B cell (primary cell): ENCODE results near the gene NDUFAF4. TPM values are rescaled to one million over a fixed set of nuclear protein-coding genes. Genes with fewer than 3 reads are reported as not detected.

Experiments
- ATAC-seq: fragments of 200-7000 bp; cut with Tn5 transposase; one replicate; pipeline ENCODE4 v1.10.0; 2021; ENCODE audit warnings: low read depth, mild to moderate bottlenecking, moderate number of reproducible peaks, moderate library complexity
- CTCF ChIA-PET: fragments of 350-600 bp; sonication (Branson Sonifier 250); formaldehyde crosslinking; loops from one replicate; lab custom pipeline; 2021; ENCODE audit warnings: antibody characterized with exemption, inconsistent platforms; lab: Charles Lee
- POLR2A ChIA-PET: fragments of 350-600 bp; sonication (Branson Sonifier 250); formaldehyde crosslinking; loops from one replicate; lab custom pipeline; 2021; ENCODE audit warnings: antibody characterized with exemption; lab: Charles Lee
- DNase-seq: peaks from one replicate; pipeline ENCODE4 v3.0.0; 2013
- H2AFZ ChIP-seq: 2 replicates; pipeline ENCODE4 v1.6.1; 2012; ENCODE audit warnings: mild to moderate bottlenecking, low read depth, low read length; ENCODE audit not compliant: insufficient read depth, poor library complexity, severe bottlenecking
- H3K27ac ChIP-seq, 2 donors: 1 replicate in 1 of 2; 2 replicates in 1 of 2; pipeline ENCODE4 v1.5.1; 2012 to 2013; ENCODE audit warnings: low read length in 2 of 2, mild to moderate bottlenecking in 2 of 2, moderate library complexity in 1 of 2
- H3K27me3 ChIP-seq, 4 experiments: fragments of 200-600 bp in 1 of 4; sonication (generic) in 1 of 4; replicated peaks in 1 of 4; 1 replicate in 2 of 4; 2 replicates in 2 of 4; pipeline versions ENCODE4 v1.6.1 to v1.7.0; 2013 to 2016; ENCODE audit warnings: low read length in 3 of 4, mild to moderate bottlenecking in 2 of 4, mixed read lengths in 1 of 4, moderate library complexity in 1 of 4; ENCODE audit not compliant: insufficient read depth in 4 of 4, control insufficient read depth in 3 of 4; ENCODE audit errors: control extremely low read depth in 1 of 4
- H3K36me3 ChIP-seq, 2 experiments: replicated peaks in 1 of 2; 1 replicate in 1 of 2; 2 replicates in 1 of 2; pipeline versions ENCODE4 v1.6.1 to v1.7.1; 2013; ENCODE audit warnings: low read length in 1 of 2; ENCODE audit not compliant: insufficient read depth in 2 of 2, control insufficient read depth in 1 of 2; ENCODE audit errors: control extremely low read depth in 1 of 2, extremely low read depth in 1 of 2
- H3K4me1 ChIP-seq, 2 donors: fragments of 200-600 bp in 1 of 2; sonication (generic) in 1 of 2; 1 replicate in 1 of 2; 2 replicates in 1 of 2; pipeline versions ENCODE4 v1.5.1 to v1.6.1; 2013 to 2017; ENCODE audit warnings: low read length in 2 of 2; ENCODE audit not compliant: control insufficient read depth in 2 of 2, insufficient read depth in 2 of 2
- H3K4me2 ChIP-seq: replicated peaks from 2 replicates; pipeline ENCODE3; 2012; ENCODE audit warnings: mild to moderate bottlenecking, low read depth, low read length; ENCODE audit not compliant: poor library complexity, severe bottlenecking
- H3K4me3 ChIP-seq, 5 experiments: fragments of 200-600 bp in 1 of 5; sonication (generic) in 1 of 5; 1 replicate in 3 of 5; 2 replicates in 2 of 5; pipeline versions ENCODE4 v1.5.1 to v1.7.0; 2011 to 2016; ENCODE audit warnings: low read length in 4 of 5, mild to moderate bottlenecking in 4 of 5, low read depth in 2 of 5, control low read depth in 1 of 5, moderate library complexity in 1 of 5; ENCODE audit not compliant: insufficient read depth in 1 of 5; ENCODE audit errors: control extremely low read depth in 1 of 5, extremely low read depth in 1 of 5
- H3K79me2 ChIP-seq: fragments of 200-600 bp; sonication (generic); one replicate; pipeline ENCODE4 v1.6.0; 2016; ENCODE audit warnings: low read length; ENCODE audit not compliant: control insufficient read depth, insufficient read depth
- H3K9ac ChIP-seq: fragments of 200-600 bp; sonication (generic); 2 replicates; pipeline ENCODE4 v1.6.1; 2017; ENCODE audit warnings: mild to moderate bottlenecking, low read length, moderate library complexity
- H3K9me3 ChIP-seq, 3 donors: one replicate each; pipeline versions ENCODE4 v1.6.1 to v1.7.1; 2013; ENCODE audit warnings: low read length in 2 of 3; ENCODE audit not compliant: control insufficient read depth in 2 of 3, insufficient read depth in 1 of 3; ENCODE audit errors: control extremely low read depth in 1 of 3
- H4K20me1 ChIP-seq: 2 replicates; pipeline ENCODE4 v1.6.0; 2012; ENCODE audit warnings: mild to moderate bottlenecking, low read length; ENCODE audit not compliant: insufficient read depth, control insufficient read depth, poor library complexity, severe bottlenecking
- H3K27ac Mint-ChIP-seq: one replicate; pipeline ENCODE4 v1.8.0; 2021; ENCODE audit warnings: mixed read lengths
- H3K27me3 Mint-ChIP-seq: one replicate; pipeline ENCODE4 v1.8.0; 2021; ENCODE audit warnings: mixed read lengths
- H3K4me1 Mint-ChIP-seq: one replicate; pipeline ENCODE4 v1.8.0; 2021; ENCODE audit warnings: mixed read lengths
- H3K4me3 Mint-ChIP-seq: one replicate; pipeline ENCODE4 v1.8.0; 2021; ENCODE audit warnings: mixed read lengths
- H3K9me3 Mint-ChIP-seq: one replicate; pipeline ENCODE4 v1.8.0; 2022; ENCODE audit warnings: mixed read lengths; ENCODE audit not compliant: insufficient read depth
- EZH2 ChIP-seq: IDR thresholded peaks from 2 replicates; pipeline ENCODE4 v1.6.1; 2012; ENCODE audit warnings: borderline replicate concordance, low read depth, mild to moderate bottlenecking, moderate library complexity, low read length; ENCODE audit not compliant: insufficient read depth, poor library complexity, severe bottlenecking
- WGBS: methylation state at CpG from one replicate; pipeline ENCODE4 v1.1.5; 2013; ENCODE audit warnings: missing lambda C conversion rate; ENCODE audit not compliant: insufficient coverage; 5-methylcytosine and 5-hydroxymethylcytosine counted together
- intact Hi-C: fragments of 100-400 bp; cut with micrococcal nuclease; formaldehyde crosslinking; loops from one replicate; pipeline ENCODE4 v1.10.0; 2022
- polyA plus RNA-seq: library from polyadenylated mRNA; depleted of rRNA; stranded (reverse); fragments of >200 nt; gene quantifications from 2 replicates; pipeline ENCODE4 v1.2.3, GENCODE V29; 2012
- total RNA-seq, 2 donors: library from RNA; stranded (reverse); fragments of 120-200 nt in 1 of 2; gene quantifications; 1 replicate in 1 of 2; 2 replicates in 1 of 2; pipeline versions ENCODE4 v1.2.3 to v1.2.4, GENCODE V29; 2013 to 2022
- TF ChIP-seq, protein P1 (sequence below): fragments of 200-600 bp; IDR thresholded peaks from one replicate; pipeline ENCODE4 v1.8.0; 2022; ENCODE audit warnings: antibody characterized with exemption, mild to moderate bottlenecking

NDUFAF4 gene
- total and polyA plus RNA-seq, 2 donors (not counting 1 experiment from before 2014, with no cell fraction given), result 16.3 to 22.3 TPM

- no peak for TF ChIP-seq EZH2
- TF ChIP-seq, protein P1, sequence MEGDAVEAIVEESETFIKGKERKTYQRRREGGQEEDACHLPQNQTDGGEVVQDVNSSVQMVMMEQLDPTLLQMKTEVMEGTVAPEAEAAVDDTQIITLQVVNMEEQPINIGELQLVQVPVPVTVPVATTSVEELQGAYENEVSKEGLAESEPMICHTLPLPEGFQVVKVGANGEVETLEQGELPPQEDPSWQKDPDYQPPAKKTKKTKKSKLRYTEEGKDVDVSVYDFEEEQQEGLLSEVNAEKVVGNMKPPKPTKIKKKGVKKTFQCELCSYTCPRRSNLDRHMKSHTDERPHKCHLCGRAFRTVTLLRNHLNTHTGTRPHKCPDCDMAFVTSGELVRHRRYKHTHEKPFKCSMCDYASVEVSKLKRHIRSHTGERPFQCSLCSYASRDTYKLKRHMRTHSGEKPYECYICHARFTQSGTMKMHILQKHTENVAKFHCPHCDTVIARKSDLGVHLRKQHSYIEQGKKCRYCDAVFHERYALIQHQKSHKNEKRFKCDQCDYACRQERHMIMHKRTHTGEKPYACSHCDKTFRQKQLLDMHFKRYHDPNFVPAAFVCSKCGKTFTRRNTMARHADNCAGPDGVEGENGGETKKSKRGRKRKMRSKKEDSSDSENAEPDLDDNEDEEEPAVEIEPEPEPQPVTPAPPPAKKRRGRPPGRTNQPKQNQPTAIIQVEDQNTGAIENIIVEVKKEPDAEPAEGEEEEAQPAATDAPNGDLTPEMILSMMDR, result no peak
- WGBS, result no CpG with 5 or more reads among the region's 2 CpGs
- ChIA-PET POLR2A (no interaction called here), CTCF (no interaction called here)
- Histone ChIP-seq H3K36me3 (no peaks in the 10 kb centered on the region), H4K20me1 (no peaks in the 10 kb centered on the region), H2AFZ (no peak overlapping the region), H3K9me3 (peaks cover 0 to 15% (median 0%) of the 10 kb centered on the region in 3 donors), H3K27ac (no peak overlapping the region), H3K4me1 (no peaks in the 10 kb centered on the region), H3K4me2 (no peak overlapping the region), H3K79me2 (no peaks in the 10 kb centered on the region), H3K9ac (no peak overlapping the region), H3K4me3 (no peak overlapping the region), H3K27me3 (peaks cover 0 to 5% (median 0%) of the 10 kb centered on the region in 4 experiments)
- H3K9me3 Mint-ChIP-seq, result peaks cover 3% of the 10 kb centered on the region
- H3K4me3 Mint-ChIP-seq, result no peak overlapping the region
- H3K4me1 Mint-ChIP-seq, result no peaks in the 10 kb centered on the region
- no peak for DNase-seq
- intact Hi-C loops, result no loop called here
- H3K27me3 Mint-ChIP-seq, result peaks cover 18% of the 10 kb centered on the region
- H3K27ac Mint-ChIP-seq, result no peak overlapping the region
- ATAC-seq, result no peak
These were observed 44.6 kb downstream of the NDUFAF4 start for GRCh38 chr6:96853083-96853482.

DNA sequence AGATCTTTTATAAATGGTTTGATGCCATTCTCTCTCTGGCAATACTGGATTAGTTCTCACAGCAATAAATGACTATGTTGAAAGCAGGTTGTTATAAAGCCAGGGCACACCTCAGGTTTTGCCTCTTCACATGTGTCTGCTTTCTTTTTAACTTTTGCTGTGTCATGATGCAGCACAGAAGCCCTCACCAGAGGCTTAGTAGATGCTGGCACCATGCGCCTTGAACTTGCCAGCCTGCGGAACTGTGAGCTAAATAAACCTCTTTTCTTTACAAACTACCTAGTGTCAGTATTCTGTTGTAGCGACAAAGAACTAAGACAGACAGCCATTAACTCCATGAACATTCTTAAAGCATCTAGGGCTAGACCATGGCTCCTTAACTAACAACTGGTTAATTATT, 45.1 kb downstream of the NDUFAF4 start:
- ATAC-seq, result no peak
- Mint-ChIP-seq H3K27me3 (peaks cover 15% of the 10 kb centered on the region), H3K4me1 (no peaks in the 10 kb centered on the region), H3K27ac (no peak overlapping the region), H3K4me3 (no peak overlapping the region), H3K9me3 (peaks cover 3% of the 10 kb centered on the region)
- Histone ChIP-seq H2AFZ (no peak overlapping the region), H3K27me3 (peaks cover 0 to 5% (median 0%) of the 10 kb centered on the region in 4 experiments), H3K4me3 (no peak overlapping the region), H3K4me2 (no peak overlapping the region), H3K4me1 (no peaks in the 10 kb centered on the region), H3K9me3 (peaks cover 0 to 15% (median 0%) of the 10 kb centered on the region in 3 donors), H3K9ac (no peak overlapping the region), H4K20me1 (no peaks in the 10 kb centered on the region), H3K36me3 (no peaks in the 10 kb centered on the region), H3K27ac (no peak overlapping the region), H3K79me2 (no peaks in the 10 kb centered on the region)
- no CpG with 5 or more reads among the region's 3 CpGs for WGBS
- TF ChIP-seq, protein P1, result no peak
- no peak for TF ChIP-seq EZH2
- POLR2A ChIA-PET, result no interaction called here
- intact Hi-C loops, result no loop called here
- no peak for DNase-seq
- CTCF ChIA-PET, result no interaction called here
